GM12801 (cell line): ENCODE results near the gene GDF7.

Experiments
- TF ChIP-seq, protein P1 (sequence below): IDR thresholded peaks from one replicate; pipeline ENCODE4 v1.5.1; 2011; ENCODE audit warnings: control low read depth; ENCODE audit not compliant: insufficient read length; ENCODE audit errors: extremely low read depth

Gene GDF7

DNA sequence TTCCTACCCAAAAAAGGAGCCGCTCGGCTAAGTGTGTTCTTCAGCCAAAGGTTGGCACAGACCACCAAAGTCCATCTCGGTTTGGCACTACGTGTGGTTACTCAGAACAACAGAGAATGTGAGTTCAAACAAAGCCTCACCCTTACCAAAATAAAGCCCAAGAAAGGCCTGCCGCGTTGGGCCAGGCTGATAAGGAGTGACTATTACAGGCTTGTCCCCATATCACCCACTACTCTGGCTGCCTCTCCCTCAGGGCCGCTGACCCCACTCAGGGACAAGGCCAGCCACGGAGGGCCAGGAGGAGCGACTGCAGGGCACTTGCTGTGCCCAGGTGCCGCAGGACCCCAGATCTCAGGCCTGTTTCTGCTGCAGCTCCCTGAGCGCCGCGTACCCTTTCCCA is 29.8 kb upstream of the GDF7 start:
- TF ChIP-seq, protein P1, sequence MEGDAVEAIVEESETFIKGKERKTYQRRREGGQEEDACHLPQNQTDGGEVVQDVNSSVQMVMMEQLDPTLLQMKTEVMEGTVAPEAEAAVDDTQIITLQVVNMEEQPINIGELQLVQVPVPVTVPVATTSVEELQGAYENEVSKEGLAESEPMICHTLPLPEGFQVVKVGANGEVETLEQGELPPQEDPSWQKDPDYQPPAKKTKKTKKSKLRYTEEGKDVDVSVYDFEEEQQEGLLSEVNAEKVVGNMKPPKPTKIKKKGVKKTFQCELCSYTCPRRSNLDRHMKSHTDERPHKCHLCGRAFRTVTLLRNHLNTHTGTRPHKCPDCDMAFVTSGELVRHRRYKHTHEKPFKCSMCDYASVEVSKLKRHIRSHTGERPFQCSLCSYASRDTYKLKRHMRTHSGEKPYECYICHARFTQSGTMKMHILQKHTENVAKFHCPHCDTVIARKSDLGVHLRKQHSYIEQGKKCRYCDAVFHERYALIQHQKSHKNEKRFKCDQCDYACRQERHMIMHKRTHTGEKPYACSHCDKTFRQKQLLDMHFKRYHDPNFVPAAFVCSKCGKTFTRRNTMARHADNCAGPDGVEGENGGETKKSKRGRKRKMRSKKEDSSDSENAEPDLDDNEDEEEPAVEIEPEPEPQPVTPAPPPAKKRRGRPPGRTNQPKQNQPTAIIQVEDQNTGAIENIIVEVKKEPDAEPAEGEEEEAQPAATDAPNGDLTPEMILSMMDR = no peak

DNA sequence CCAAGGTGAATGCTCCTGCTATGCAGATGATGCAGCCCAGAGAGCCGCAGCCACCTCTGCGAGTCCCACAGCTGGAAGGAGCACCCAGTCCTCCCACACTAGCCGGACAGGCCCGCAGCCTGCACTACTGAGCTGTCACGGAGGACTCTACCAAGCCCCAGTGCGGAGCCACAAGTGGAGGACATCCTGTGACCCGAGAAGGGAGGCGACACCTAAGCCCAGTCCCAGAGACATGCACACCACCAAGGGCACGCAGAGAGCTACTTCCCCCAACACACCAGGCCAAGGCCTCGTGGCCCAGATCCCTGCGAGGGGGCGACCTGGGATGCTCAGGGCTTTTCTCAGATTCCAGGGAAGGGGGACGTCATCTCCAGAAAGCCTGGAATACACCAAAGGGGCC is 28.9 kb upstream of the GDF7 start:
- TF ChIP-seq, protein P1 = no peak

DNA sequence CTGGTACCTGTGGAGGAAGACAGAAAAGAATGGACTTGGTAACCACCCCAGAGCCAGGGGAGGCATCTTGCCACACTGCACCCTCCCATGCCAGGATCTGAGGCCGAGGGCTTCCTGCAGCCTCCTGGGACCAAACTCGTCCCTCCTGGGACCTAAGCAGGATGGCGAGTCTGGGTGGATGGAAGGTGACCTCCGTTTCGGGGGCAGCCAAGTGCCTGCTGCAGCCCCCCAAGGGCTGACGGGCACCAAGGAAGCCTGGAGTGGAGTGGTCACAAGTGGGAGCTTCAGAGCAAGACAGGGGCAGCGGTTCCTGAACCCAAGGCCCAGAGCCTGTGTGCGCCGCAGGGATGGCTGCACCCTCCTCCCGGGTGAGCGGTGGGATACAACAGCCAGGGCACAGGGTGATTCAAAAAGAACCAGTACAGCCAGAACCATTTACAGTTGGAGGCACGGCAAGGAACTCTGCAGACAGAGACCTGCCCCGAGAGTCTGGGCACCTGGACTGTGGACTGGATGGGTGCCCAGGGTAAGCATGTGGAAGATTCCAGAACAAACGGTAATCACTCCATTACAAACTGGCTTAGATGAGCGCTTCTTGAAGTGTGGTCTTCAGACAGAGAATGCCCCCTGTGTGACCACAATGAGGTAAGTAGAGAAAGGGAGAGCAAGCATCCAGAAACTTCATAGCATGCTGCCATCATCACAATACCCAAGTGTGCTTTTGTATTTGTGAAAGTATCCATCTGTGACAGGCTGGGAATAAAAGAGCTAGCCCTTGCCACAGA is 28.1 kb upstream of the GDF7 start:
- TF ChIP-seq, protein P1 = no peak

DNA sequence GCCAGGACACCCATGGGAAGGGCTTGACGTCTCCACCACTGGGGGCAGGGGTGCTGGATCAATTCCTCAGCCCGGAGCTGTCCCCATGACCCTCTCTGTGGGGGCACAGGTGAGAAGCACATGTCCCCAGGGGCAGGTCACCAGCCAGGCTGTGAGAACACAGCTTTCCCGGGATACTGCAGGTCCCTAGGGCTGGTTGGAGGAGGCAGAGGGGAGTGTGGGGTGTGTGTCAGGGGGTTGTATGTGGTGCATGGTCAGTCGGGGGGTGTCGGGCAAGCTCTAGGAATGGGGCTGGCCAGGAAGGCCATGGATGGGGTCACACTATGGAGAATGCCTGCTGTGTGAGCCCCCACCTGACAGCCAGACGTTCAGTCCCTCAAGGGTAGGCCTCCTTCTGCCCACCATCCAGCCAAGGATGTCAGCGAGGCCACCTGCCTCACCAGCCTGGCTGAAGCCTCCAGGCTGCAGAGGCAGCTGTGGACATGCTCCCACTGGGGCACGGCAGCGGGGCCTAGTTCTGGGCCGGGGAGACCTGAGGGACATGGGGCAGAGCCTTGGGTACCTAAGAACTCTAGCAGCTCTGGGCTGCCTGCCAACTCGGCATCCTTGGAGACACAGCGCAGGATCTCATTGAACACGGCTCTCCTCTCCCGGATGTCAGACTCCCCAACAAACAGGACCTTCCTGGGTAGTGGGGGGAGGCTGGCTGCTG is 26.4 kb upstream of the GDF7 start:
- TF ChIP-seq, protein P1 = no peak

DNA sequence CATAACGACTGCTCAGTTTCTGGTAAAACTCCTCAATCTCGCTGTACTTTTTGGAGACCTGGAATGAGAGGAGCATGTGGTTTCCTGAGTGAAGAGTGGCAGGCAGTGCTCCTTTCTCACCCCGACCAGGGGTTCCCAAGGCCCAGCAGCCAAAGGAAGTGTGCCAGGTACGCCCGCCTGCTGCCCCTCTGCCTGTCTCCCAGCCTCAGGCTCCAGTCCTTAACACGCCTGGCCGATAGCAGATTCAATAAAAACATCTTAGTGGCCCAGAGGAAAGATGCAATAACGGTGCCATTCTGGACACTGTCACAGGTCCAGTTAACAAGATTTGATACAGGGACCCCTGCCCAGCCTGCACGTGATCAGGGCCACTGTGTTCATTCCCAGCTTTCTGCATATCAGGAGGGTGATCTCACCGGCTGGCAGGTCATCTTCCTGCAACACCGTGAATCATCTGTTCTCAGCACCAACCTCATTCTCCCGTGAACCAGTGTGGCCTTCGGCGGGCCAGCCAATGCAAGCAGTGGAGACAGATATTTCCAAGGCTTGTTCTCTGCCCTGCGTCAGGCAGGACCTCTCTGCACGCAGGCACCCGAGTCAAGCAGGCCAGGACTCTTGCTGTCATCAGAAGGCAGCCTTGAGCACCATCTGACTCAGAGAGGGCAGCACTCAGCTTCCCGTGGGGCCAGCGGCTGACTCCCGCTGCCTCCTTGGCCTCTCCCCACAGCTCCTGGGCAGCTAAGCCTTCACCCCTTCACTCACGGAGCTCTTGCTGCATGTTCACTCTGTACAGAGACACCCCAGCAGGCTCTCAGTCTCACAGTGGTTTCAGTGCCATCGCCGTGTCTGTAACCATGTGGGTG is 25.6 kb upstream of the GDF7 start:
- TF ChIP-seq, protein P1 = no peak

DNA sequence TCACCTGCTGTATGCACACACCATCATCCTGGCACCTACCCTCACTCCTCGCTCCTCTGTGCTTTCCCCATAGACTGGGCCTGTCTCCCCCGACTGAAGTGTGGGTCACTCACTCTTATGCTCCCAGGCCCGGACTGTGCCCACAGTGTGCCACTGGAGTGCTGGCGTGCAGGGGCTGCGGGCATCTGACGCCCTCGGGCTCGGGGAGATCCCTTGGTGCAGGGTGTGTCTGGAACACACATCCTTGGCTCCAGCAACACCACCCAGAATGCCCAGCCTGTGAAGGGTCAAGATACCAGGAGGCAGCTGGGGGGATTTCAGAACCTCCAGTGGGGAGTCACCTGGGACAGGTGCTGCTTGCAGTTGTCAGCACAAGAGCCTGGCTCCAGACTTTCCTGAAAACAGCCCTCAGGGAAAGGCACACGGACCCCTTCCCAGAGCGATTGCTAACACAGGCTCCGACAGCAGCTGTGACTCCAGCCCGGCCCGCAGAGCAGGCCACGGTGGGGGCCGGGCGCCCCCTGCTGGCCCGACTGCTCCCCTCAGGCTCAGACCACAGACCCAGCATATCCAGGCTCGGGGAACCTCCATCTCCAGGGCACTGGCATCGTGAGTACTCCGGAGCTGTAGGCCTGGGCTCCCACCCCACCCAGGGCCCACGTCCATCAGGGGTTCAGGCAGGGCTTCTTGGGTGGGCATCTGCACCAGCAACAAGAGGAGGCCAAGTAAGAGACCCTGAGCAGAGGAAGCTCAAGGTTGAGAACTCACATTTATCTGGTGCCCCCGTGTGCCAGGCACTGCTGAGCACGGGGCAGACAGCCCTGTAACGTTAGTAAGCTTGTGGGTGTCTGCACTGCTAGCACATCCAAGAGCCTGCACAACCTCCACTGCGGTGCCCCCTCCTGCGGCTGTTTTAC is 24.6 kb upstream of the GDF7 start:
- TF ChIP-seq, protein P1 = no peak
